ENCODE results near the gene MYO3B. TPM values are rescaled to one million over a fixed set of nuclear protein-coding genes. Genes with fewer than 3 reads are reported as not detected.

MYO3B gene
- total and polyA plus RNA-seq, 2 of the 8 experiments (the other 6 are each of a cell fraction or from before 2014, with no cell fraction given): 0.17 to 0.19 TPM

DNA sequence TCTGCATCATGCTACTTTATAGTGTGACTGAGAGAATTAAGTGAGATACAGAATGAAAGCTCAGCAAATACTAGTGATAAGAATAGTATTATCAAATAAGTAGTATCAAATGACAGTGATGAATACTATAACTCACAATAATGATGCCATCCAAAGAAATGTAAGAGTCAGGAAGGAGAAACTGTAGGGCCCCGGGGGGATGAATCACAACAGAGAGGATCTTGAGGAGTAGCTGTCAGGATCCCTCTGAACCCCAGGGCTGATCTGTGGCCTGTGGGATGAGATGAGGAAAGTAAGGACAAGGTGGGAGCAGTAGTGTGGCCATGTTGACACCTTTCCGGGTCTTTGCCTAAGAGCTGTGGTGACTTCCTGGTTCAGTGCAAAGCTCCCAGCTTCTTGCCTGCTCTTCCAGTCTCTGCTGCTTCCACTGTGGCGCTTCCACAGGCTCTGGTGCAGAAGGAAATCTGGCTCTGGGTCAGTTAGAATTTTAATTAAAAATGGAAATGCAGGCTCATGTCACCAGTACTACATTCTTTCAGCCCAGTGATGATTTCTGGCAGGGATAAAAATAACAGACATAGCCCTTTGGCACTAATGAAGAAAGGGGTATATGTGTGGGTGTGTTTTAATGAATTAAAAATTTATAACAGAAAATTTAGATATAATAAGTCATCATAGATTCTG lies 166.9 kb downstream of the MYO3B start:
- no peak overlapping the region for H2BK15ac ChIP-seq (ENCODE audit: low read length)
- H4K5ac ChIP-seq (ENCODE audit: insufficient read length, low read depth, low read length): no peak overlapping the region
- FAIRE-seq: no peak
- no peak for DNase-seq (ENCODE audit: low read depth in 1 of 2, low spot score in 2 of 2)
- H3K79me1 ChIP-seq (ENCODE audit: low read depth, low read length): no peaks in the 10 kb centered on the region
- no peak overlapping the region for H4K8ac ChIP-seq (ENCODE audit: extremely low read depth, insufficient read depth, low read length)
- H3K18ac ChIP-seq (ENCODE audit: extremely low read depth, low read length): no peak overlapping the region
- no peak overlapping the region for H3K4me3 ChIP-seq (ENCODE audit: extremely low read depth in 1 of 4, insufficient read depth in 2 of 4, low read depth in 3 of 4, low read length in 4 of 4)
- 89% methylated on average over 3 of the region's 3 CpGs; no CpG with 5 or more reads in 1 of the 2 experiments for WGBS, 2 experiments (ENCODE audit: extremely low coverage in 1 of 2, insufficient coverage in 1 of 2, insufficient read length in 1 of 2, insufficient replicate concordance in 2 of 2, low coverage in 1 of 2, low lambda C conversion rate in 2 of 2, missing lambda C conversion rate in 1 of 2)
- H3K4ac ChIP-seq (replicated peaks; ENCODE audit: insufficient read length, low read depth, low read length): no peak overlapping the region
- no peaks in the 10 kb centered on the region for H3K36me3 ChIP-seq (ENCODE audit: control insufficient read depth in 2 of 4, insufficient read depth in 4 of 4, low read length in 3 of 4)
- no peak overlapping the region for H3K56ac ChIP-seq (replicated peaks; ENCODE audit: insufficient read length, low read depth, low read length)
- no peaks in the 10 kb centered on the region for H3K79me2 ChIP-seq (ENCODE audit: control insufficient read depth in 1 of 2, insufficient read depth in 2 of 2, low read length in 2 of 2)
- no peak overlapping the region for H2AK5ac ChIP-seq (ENCODE audit: low read depth, low read length)
- H2BK12ac ChIP-seq (ENCODE audit: low read depth, low read length): no peak overlapping the region
- H3K27me3 ChIP-seq (replicated peaks in 1 of 4; ENCODE audit: control insufficient read depth in 3 of 4, extremely low read depth in 1 of 4, insufficient read depth in 3 of 4, low read length in 3 of 4): no peaks in the 10 kb centered on the region
- H2BK120ac ChIP-seq (replicated peaks; ENCODE audit: low read depth, low read length): no peak overlapping the region
- no peaks in the 10 kb centered on the region for H3K9me3 ChIP-seq (ENCODE audit: insufficient read depth in 2 of 2, low read depth in 1 of 2, low read length in 1 of 2)
- H4K20me1 ChIP-seq (replicated peaks in 1 of 2; ENCODE audit: control insufficient read depth in 1 of 2, insufficient read depth in 2 of 2, low read length in 2 of 2): no peaks in the 10 kb centered on the region
- H3K4me1 ChIP-seq (replicated peaks in 1 of 4; ENCODE audit: control insufficient read depth in 3 of 4, insufficient read depth in 4 of 4, low read length in 3 of 4): peaks cover 0 to 7% (median 4%) of the 10 kb centered on the region in 4 experiments; a peak in 4 of 7 replicates
- no peak overlapping the region for H2BK5ac ChIP-seq (ENCODE audit: low read depth, low read length)
- POLR2A ChIA-PET (ENCODE audit: partially characterized antibody): no interaction called here
- no peak overlapping the region for H3K4me2 ChIP-seq (ENCODE audit: insufficient read depth in 1 of 2, low read depth in 2 of 2, low read length in 2 of 2)
- H3K14ac ChIP-seq (ENCODE audit: insufficient read length): no peak overlapping the region
- H2BK20ac ChIP-seq (ENCODE audit: low read length): no peak overlapping the region
- H3K9ac ChIP-seq (replicated peaks in 1 of 4; ENCODE audit: extremely low read depth in 1 of 4, low read depth in 3 of 4, low read length in 3 of 4): no peak overlapping the region
- CTCF ChIA-PET (ENCODE audit: partially characterized antibody): interaction anchor here (1.2 to 4.9 kb wide), 5 partner anchors 13 to 29 kb away, joined by 3 to 21 read pairs (median 4); no protein-coding TSS in a partner anchor
- H4K91ac ChIP-seq (replicated peaks; ENCODE audit: insufficient read length, low read length): no peak overlapping the region
- H3K27ac ChIP-seq (ENCODE audit: low read depth, low read length): no peak overlapping the region
- H3K23ac ChIP-seq (ENCODE audit: insufficient read length): no peak overlapping the region
- H2AFZ ChIP-seq (ENCODE audit: low read length): no peak overlapping the region
- no peaks in the 10 kb centered on the region for H3K23me2 ChIP-seq (ENCODE audit: low read depth, low read length)
- TF ChIP-seq CTCF (IDR thresholded peaks at IDR 0.05; ENCODE audit: control extremely low read depth in 1 of 3, insufficient read depth in 1 of 3, low read depth in 1 of 3, low read length in 3 of 3) (no peak), ASH2L (IDR thresholded peaks at IDR 0.05; ENCODE audit: low read length) (no peak), SP2 (IDR thresholded peaks at IDR 0.05; ENCODE audit: low read length) (no peak), NANOG (IDR thresholded peaks at IDR 0.05; ENCODE audit: insufficient read depth, low read depth, low read length, poor library complexity, severe bottlenecking) (no peak), GTF2F1 (IDR thresholded peaks at IDR 0.05; ENCODE audit: borderline replicate concordance, low read depth, low read length) (no peak), GABPA (IDR thresholded peaks at IDR 0.05; ENCODE audit: borderline replicate concordance, insufficient read depth, low read length) (no peak), TEAD4 (IDR thresholded peaks at IDR 0.05; ENCODE audit: low read depth, low read length) (no peak), EGR1 (IDR thresholded peaks at IDR 0.05; ENCODE audit: borderline replicate concordance, low read depth, low read length) (no peak), SIX5 (IDR thresholded peaks at IDR 0.05; ENCODE audit: low read depth, low read length) (no peak)
